MM.1S (cell line): Measurements from ENCODE around the gene TEKTIP1.

ENCODE experiments used
- DNase-seq: peaks from one replicate; pipeline ENCODE4 v3.0.0-alpha.2; 2015
- H2AFZ ChIP-seq: fragments of 300-600 bp; sonication (generic); 2 replicates; pipeline ENCODE4 v1.6.0; 2016; ENCODE audit warnings: antibody characterized with exemption, low read length
- H3F3A ChIP-seq: fragments of 300-600 bp; sonication (generic); 2 replicates; pipeline ENCODE4 v1.6.1; 2016; ENCODE audit warnings: mild to moderate bottlenecking, antibody characterized with exemption, low read length, moderate library complexity, mixed read lengths; ENCODE audit not compliant: insufficient read depth
- H3K27ac ChIP-seq: fragments of 300-600 bp; sonication (generic); 2 replicates; pipeline ENCODE4 v1.5.1; 2016; ENCODE audit warnings: mild to moderate bottlenecking, low read length
- H3K27me3 ChIP-seq: fragments of 300-600 bp; sonication (generic); replicated peaks from 2 replicates; pipeline ENCODE4 v1.6.0; 2016; ENCODE audit warnings: low read length; ENCODE audit not compliant: insufficient read depth
- H3K36me3 ChIP-seq: fragments of 300-600 bp; sonication (generic); replicated peaks from 2 replicates; pipeline ENCODE4 v1.6.1; 2016; ENCODE audit warnings: mild to moderate bottlenecking, low read length, mixed read lengths; ENCODE audit not compliant: insufficient read depth
- H3K4me1 ChIP-seq: fragments of 300-600 bp; sonication (generic); 2 replicates; pipeline ENCODE4 v1.6.1; 2016; ENCODE audit warnings: low read length, mixed read lengths
- H3K4me2 ChIP-seq: fragments of 300-600 bp; sonication (generic); 2 replicates; pipeline ENCODE4 v1.6.0; 2016; ENCODE audit warnings: low read depth, low read length
- H3K4me3 ChIP-seq: fragments of 300-600 bp; sonication (generic); 2 replicates; pipeline ENCODE4 v1.5.1; 2016; ENCODE audit warnings: low read length, mixed read lengths
- H3K79me2 ChIP-seq: fragments of 300-600 bp; sonication (generic); 2 replicates; pipeline ENCODE4 v1.6.1; 2016; ENCODE audit warnings: mixed run types, low read length, mixed read lengths
- H3K9ac ChIP-seq: fragments of 300-600 bp; sonication (generic); 2 replicates; pipeline ENCODE4 v1.6.1; 2016; ENCODE audit warnings: low read length, mixed read lengths
- H3K9me2 ChIP-seq: fragments of 300-600 bp; sonication (generic); replicated peaks from 2 replicates; pipeline ENCODE4 v1.6.1; 2016; ENCODE audit warnings: mild to moderate bottlenecking, low read length, mixed read lengths; ENCODE audit not compliant: insufficient read depth
- H3K9me3 ChIP-seq: fragments of 300-600 bp; sonication (generic); replicated peaks from 2 replicates; pipeline ENCODE4 v1.6.1; 2016; ENCODE audit warnings: mild to moderate bottlenecking, low read length, mixed read lengths; ENCODE audit not compliant: insufficient read depth
- H4K20me1 ChIP-seq: fragments of 300-600 bp; sonication (generic); 2 replicates; pipeline ENCODE4 v1.6.1; 2016; ENCODE audit warnings: mild to moderate bottlenecking, low read length, moderate library complexity, mixed read lengths; ENCODE audit not compliant: insufficient read depth
- CTCF ChIP-seq: fragments of 300-600 bp; sonication (generic); IDR thresholded peaks from 2 replicates; pipeline ENCODE4 v1.5.1; 2016; ENCODE audit warnings: antibody characterized with exemption, low read length, mixed read lengths
- EZH2 ChIP-seq: fragments of 300-600 bp; sonication (generic); optimal IDR thresholded peaks from 2 replicates; pipeline ENCODE3; 2017; ENCODE audit warnings: low read depth, mild to moderate bottlenecking, antibody characterized with exemption, low read length, mixed read lengths
- EZH2phosphoT487 ChIP-seq: fragments of 300-600 bp; sonication (generic); IDR thresholded peaks from 2 replicates; pipeline ENCODE4 v1.6.1; 2018; ENCODE audit warnings: antibody characterized with exemption, low read length

Gene TEKTIP1

GRCh38 chr19:3499738-3500428 is 39.1 kb upstream of the TEKTIP1 start:
- 0 out of 2 replicates have a peak, but pooled peaks cover 10% of the 10 kb centered on the region for H3K4me1 ChIP-seq
- peak overlapping the region; percentile 93 for H3K4me3 ChIP-seq
- H2AFZ ChIP-seq, result peak overlapping the region; percentile 69
- TF ChIP-seq EZH2, result no peak
- TF ChIP-seq EZH2phosphoT487, result no peak
- TF ChIP-seq CTCF, result no peak
- no peaks in the 10 kb centered on the region for H3K27me3 ChIP-seq
- peaks cover 42% of the 10 kb centered on the region for H3K79me2 ChIP-seq
- peak overlapping the region; percentile 95 for H3K4me2 ChIP-seq
- H3F3A ChIP-seq, result no peaks in the 10 kb centered on the region
- H3K9me2 ChIP-seq, result no peaks in the 10 kb centered on the region
- H3K36me3 ChIP-seq, result 0 out of 2 replicates have a peak, but pooled peaks cover 3% of the 10 kb centered on the region
- no peaks in the 10 kb centered on the region for H3K9me3 ChIP-seq
- H3K9ac ChIP-seq, result peak overlapping the region; percentile 89
- H4K20me1 ChIP-seq, result no peaks in the 10 kb centered on the region
- H3K27ac ChIP-seq, result peak overlapping the region; percentile 79
- peak; percentile 30 for DNase-seq

GRCh38 chr19:3500429-3501101 is 38.4 kb upstream of the TEKTIP1 start, which contains the start of gene DOHH:
Gene DOHH, minus strand, starts transcription at chr19:3500674. Its CDS starts 3,860 bp downstream, at chr19:3496814.
- TF ChIP-seq EZH2phosphoT487 (no peak), EZH2 (no peak), CTCF (no peak)
- Histone ChIP-seq H3K4me1 (0 out of 2 replicates have a peak, but pooled peaks cover 10% of the 10 kb centered on the region), H3K36me3 (no peaks in the 10 kb centered on the region), H3K27me3 (no peaks in the 10 kb centered on the region), H3K4me3 (peak within 1 kb of the TSS; percentile 93), H3K9me3 (no peaks in the 10 kb centered on the region), H3K9me2 (no peaks in the 10 kb centered on the region), H3K9ac (peak within 1 kb of the TSS; percentile 89), H2AFZ (peak within 1 kb of the TSS; percentile 69), H3F3A (no peaks in the 10 kb centered on the region), H3K4me2 (peak within 1 kb of the TSS; percentile 95), H4K20me1 (no peaks in the 10 kb centered on the region), H3K79me2 (peaks cover 42% of the 10 kb centered on the region), H3K27ac (peak within 1 kb of the TSS; percentile 79)
- peak; percentile 100 for DNase-seq

- H3K9me2 ChIP-seq, result no peaks in the 10 kb centered on the region
- H3K4me1 ChIP-seq, result 0 out of 2 replicates have a peak, but pooled peaks cover 10% of the 10 kb centered on the region
- no peak for TF ChIP-seq EZH2
- TF ChIP-seq CTCF, result no peak
- TF ChIP-seq EZH2phosphoT487, result no peak
- H3K27ac ChIP-seq, result no peak overlapping the region
- peaks cover 43% of the 10 kb centered on the region for H3K79me2 ChIP-seq
- no peak for DNase-seq
- no peak overlapping the region for H2AFZ ChIP-seq
- no peaks in the 10 kb centered on the region for H3K27me3 ChIP-seq
- H3F3A ChIP-seq, result no peaks in the 10 kb centered on the region
- H3K9me3 ChIP-seq, result no peaks in the 10 kb centered on the region
- no peaks in the 10 kb centered on the region for H3K36me3 ChIP-seq
- no peak overlapping the region for H3K9ac ChIP-seq
- H3K4me3 ChIP-seq, result no peak overlapping the region
- H4K20me1 ChIP-seq, result no peaks in the 10 kb centered on the region
- no peak overlapping the region for H3K4me2 ChIP-seq
Observed at GRCh38 chr19:3501780-3502179, 37.2 kb upstream of the TEKTIP1 start.
